Thyroid gland (tissue), 4 donors: ENCODE data around the gene ARX. TPM values are rescaled to one million over a fixed set of nuclear protein-coding genes. Genes with fewer than 3 reads are reported as not detected.

ENCODE experiments used
- DNase-seq, 2 donors: peaks; one replicate each; pipeline ENCODE4 v3.0.0-alpha.2; 2019
- H3K27ac ChIP-seq, 3 donors: fragments of 200-600 bp; sonication (generic); 1 replicate in 2 of 3; 2 replicates in 1 of 3; pipeline ENCODE4 v1.5.1; 2016 to 2019; ENCODE audit warnings: mild to moderate bottlenecking in 1 of 3, moderate library complexity in 1 of 3
- H3K27me3 ChIP-seq: fragments of 200-600 bp; sonication (generic); one replicate; pipeline ENCODE4 v1.5.1; 2019
- H3K36me3 ChIP-seq, 2 donors: fragments of 200-600 bp; sonication (generic); one replicate each; pipeline ENCODE4 v1.5.1; 2016 to 2019
- H3K4me1 ChIP-seq, 2 donors: fragments of 200-600 bp; sonication (generic); one replicate each; pipeline ENCODE4 v1.5.1; 2017 to 2019
- H3K4me3 ChIP-seq, 3 donors: fragments of 200-600 bp; sonication (generic); replicated peaks in 1 of 3; 1 replicate in 2 of 3; 2 replicates in 1 of 3; pipeline ENCODE4 v1.5.1; 2016; ENCODE audit warnings: mild to moderate bottlenecking in 1 of 3
- H3K9me3 ChIP-seq: fragments of 200-600 bp; sonication (generic); one replicate; pipeline ENCODE4 v1.5.1; 2017
- POLR2A ChIP-seq, 2 donors: fragments of 450-650 bp; IDR thresholded peaks; one replicate each; pipeline ENCODE4 v1.6.1; 2017; ENCODE audit warnings: antibody characterized with exemption in 2 of 2, mild to moderate bottlenecking in 2 of 2, moderate library complexity in 1 of 2
- WGBS, 2 donors: methylation state at CpG; one replicate each; pipeline ENCODE4 v1.1.5; 2017; 5-methylcytosine and 5-hydroxymethylcytosine counted together
- intact Hi-C: fragments of 100-400 bp; cut with DNase I; formaldehyde crosslinking; loops from one replicate; pipeline ENCODE4 v1.15.1; 2023
- total RNA-seq, 4 donors: library from RNA; depleted of rRNA; stranded (reverse); fragments of >200 nt; gene quantifications; one replicate each; pipeline ENCODE4 v1.2.3, GENCODE V29; 2016
- TF ChIP-seq, protein P1 (sequence below), 6 experiments: fragments of 200-600 bp in 3 of 6; fragments of 450-650 bp in 3 of 6; sonication (generic) in 3 of 6; IDR thresholded peaks; one replicate each; pipeline ENCODE4 v1.5.1; 2016 to 2019; ENCODE audit warnings: antibody characterized with exemption in 6 of 6, mild to moderate bottlenecking in 2 of 6, inconsistent platforms in 1 of 6, moderate library complexity in 1 of 6

ARX gene
- total RNA-seq, 4 donors from 2014 or later = 1.9 TPM; not detected in 3

DNA sequence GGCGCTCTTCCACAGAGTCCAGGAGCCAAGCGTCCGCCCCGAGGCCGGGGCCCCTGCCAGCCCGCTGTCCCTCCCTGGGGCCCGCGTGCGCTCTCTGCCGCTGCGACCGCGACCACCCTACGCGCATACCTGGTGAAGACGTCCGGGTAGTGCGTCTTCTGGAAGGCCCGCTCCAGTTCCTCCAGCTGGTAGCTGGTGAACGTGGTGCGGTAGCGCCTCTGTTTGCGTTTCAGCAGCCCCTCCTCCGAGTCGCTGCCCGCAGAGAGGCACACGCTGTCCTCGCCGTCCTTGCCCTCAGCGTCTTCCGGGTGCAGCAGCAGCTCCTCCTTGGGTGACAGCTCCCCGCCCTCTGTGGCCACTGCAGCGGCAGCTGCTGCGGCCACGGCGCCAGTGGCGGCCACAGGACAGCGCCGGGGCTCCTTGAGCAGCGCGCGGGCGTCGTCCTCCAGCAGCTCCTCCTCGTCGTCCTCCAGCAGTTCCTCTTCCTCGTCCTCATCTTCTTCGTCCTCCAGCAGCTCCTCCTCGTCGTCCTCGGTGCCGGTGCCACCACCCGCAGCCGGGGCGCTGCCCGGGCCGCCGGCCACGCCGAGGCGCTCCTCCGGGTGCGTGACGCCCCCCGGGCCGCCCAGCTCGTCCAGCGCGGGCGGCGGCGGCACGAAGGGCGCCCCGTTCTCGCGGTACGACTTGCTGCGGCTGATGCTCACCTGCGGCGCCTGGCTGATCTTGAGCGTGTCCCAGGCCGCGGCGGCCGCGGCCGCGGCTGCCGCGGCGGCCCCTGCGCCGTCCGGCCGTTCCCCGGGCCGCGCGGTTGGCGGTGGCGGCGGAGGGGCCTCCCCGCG lies 2.8 kb downstream of the ARX start:
- Histone ChIP-seq H3K27me3 (peaks cover 61% of the 10 kb centered on the region), H3K27ac (no peak overlapping the region), H3K9me3 (no peaks in the 10 kb centered on the region), H3K4me1 (peaks cover 5 to 14% of the 10 kb centered on the region in 2 donors), H3K4me3 (peak overlapping the region in 1 of 3 donors; percentile 17), H3K36me3 (no peaks in the 10 kb centered on the region)
- no peak for DNase-seq
- intact Hi-C loops = no loop called here
- no peak for TF ChIP-seq POLR2A (IDR thresholded peaks at IDR 0.05)
- TF ChIP-seq, protein P1, sequence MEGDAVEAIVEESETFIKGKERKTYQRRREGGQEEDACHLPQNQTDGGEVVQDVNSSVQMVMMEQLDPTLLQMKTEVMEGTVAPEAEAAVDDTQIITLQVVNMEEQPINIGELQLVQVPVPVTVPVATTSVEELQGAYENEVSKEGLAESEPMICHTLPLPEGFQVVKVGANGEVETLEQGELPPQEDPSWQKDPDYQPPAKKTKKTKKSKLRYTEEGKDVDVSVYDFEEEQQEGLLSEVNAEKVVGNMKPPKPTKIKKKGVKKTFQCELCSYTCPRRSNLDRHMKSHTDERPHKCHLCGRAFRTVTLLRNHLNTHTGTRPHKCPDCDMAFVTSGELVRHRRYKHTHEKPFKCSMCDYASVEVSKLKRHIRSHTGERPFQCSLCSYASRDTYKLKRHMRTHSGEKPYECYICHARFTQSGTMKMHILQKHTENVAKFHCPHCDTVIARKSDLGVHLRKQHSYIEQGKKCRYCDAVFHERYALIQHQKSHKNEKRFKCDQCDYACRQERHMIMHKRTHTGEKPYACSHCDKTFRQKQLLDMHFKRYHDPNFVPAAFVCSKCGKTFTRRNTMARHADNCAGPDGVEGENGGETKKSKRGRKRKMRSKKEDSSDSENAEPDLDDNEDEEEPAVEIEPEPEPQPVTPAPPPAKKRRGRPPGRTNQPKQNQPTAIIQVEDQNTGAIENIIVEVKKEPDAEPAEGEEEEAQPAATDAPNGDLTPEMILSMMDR (IDR thresholded peaks at IDR 0.05) = no peak
- no CpG with 5 or more reads among the region's 105 CpGs for WGBS, 2 donors

DNA sequence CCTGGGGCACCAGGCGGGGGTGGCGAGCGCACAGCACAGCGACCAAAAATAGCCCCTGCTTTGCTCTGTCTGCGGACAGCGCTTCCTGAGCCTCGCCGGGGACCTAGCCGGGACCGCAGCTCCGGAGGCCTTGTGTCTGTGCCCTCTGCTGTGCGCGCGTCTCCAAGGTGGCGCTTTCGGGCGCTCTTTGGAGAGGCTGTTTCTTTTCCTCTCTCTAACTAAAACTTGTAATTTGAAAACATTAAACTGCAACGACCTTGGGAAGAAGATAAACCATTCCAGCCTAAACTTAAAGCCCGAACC lies 3.4 kb downstream of the ARX start:
- H3K36me3 ChIP-seq = no peaks in the 10 kb centered on the region
- H3K4me3 ChIP-seq = peak overlapping the region in 1 of 3 donors; percentile 17
- H3K27ac ChIP-seq = no peak overlapping the region
- intact Hi-C loops = no loop called here
- no peaks in the 10 kb centered on the region for H3K9me3 ChIP-seq
- peaks cover 65% of the 10 kb centered on the region for H3K27me3 ChIP-seq
- no peak for DNase-seq
- no peak for TF ChIP-seq POLR2A (IDR thresholded peaks at IDR 0.05)
- TF ChIP-seq, protein P1 (IDR thresholded peaks at IDR 0.05) = no peak
- peaks cover 5 to 8% of the 10 kb centered on the region in 2 donors for H3K4me1 ChIP-seq
- WGBS, 2 donors = 9 to 13% methylated on average over 4 to 5 of the region's 19 CpGs

DNA sequence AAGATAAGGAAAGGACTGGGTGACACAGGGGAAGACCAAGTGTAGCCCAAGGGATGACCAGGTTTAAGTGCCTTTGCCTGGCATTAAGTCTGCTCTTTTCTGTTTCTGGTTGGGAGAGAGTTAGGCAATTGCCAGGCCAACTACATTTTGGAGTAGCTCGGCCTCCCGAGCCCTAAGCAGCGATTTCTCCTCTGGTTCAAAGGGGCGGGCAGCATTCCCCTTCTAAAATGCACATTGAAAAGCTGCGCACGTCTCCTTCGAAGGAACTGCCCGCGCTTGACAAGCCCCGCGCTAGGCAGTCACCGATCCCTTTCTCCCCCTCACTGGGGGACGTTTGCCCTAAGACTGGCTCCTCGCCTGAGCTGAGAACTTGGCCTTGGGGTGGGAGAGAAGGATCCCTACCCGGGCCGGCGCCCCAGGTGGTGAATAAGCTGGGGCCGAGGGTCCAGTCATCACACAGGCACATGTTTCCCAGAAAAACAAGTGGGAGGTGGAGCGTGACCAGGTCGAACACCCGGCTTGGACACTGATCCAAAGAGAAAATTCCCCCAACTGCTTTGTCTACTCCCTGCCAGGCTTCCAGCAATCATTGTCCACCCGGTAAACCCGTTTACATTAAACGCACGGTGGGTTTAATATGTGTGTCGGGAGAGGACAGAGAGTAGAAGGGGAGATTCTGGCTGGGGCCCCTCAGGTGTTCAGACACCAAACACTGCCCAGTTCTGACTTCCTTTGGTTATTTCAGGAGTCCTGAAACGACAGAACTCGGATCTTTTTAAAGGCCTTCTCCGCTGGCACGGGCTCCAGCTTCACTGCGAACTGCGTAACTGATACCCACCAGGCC lies 4.0 kb downstream of the ARX start:
- Histone ChIP-seq H3K4me3 (no peak overlapping the region), H3K4me1 (peaks cover 5 to 8% of the 10 kb centered on the region in 2 donors), H3K27ac (no peak overlapping the region), H3K36me3 (no peaks in the 10 kb centered on the region), H3K27me3 (peaks cover 64% of the 10 kb centered on the region), H3K9me3 (no peaks in the 10 kb centered on the region)
- TF ChIP-seq POLR2A (IDR thresholded peaks at IDR 0.05) = no peak
- TF ChIP-seq, protein P1 (IDR thresholded peaks at IDR 0.05) = no peak
- intact Hi-C loops = no loop called here
- no peak for DNase-seq
- 13 to 17% methylated on average over 13 to 26 of the region's 32 CpGs for WGBS, 2 donors

DNA sequence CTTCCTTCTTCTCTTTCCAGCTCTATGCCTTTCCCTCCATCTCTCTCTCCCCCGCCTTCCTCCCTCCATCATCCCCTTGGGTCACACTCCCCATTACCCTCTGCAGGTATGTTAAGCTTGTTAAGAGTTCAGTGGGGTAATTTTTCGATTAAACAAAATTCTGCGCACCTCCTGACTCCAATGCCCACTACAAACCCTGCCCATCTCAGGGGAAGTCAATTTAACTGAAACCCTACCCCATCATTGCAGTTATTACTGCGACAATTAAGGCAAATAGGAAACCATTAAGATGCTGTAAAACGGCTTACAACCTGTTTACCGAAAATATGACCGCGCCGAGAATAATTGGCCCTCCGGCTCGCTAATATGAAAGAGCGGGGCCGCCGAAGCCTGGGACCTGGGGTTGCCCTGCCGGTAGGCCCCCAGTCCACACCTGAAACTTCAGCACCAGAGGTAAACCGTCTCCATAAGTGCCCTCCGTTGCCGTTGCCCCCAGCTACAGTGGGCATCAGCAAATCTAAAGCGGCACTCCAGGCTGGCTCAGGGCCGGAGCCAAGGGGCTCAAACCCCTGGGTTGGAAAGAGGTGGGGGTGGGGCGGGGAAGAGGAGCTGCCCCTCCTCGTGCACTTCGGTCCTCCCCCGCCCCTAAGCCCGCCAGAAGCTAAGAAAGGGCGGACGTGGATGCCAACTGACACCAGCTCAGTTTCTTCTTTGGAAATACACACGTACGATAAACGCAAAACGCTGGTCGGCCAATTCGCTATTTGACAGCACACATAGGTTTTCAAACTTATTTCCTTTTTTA lies 4.8 kb downstream of the ARX start:
- Histone ChIP-seq H3K4me3 (no peak overlapping the region), H3K36me3 (no peaks in the 10 kb centered on the region), H3K4me1 (peaks cover 5 to 8% of the 10 kb centered on the region in 2 donors), H3K9me3 (no peaks in the 10 kb centered on the region), H3K27ac (no peak overlapping the region), H3K27me3 (peaks cover 56% of the 10 kb centered on the region)
- intact Hi-C loops = no loop called here
- no peak for DNase-seq
- WGBS, 2 donors = 8 to 22% methylated on average over 11 to 25 of the region's 33 CpGs
- TF ChIP-seq POLR2A (IDR thresholded peaks at IDR 0.05) = no peak
- TF ChIP-seq, protein P1 (IDR thresholded peaks at IDR 0.05) = no peak
